ENCODE data around the gene LYRM7. TPM values are rescaled to one million over a fixed set of nuclear protein-coding genes. Genes with fewer than 3 reads are reported as not detected.

Gene LYRM7
- total and polyA plus RNA-seq, 2 experiments from 2014 or later = 6.1 to 9.5 TPM

- H3K4me2 ChIP-seq = no peak overlapping the region
- H3K27ac ChIP-seq = no peak overlapping the region
- H3K9me2 ChIP-seq (replicated peaks; ENCODE audit: insufficient read depth) = no peaks in the 10 kb centered on the region
- DNase-seq (ENCODE audit: low spot score) = no peak
- no peak overlapping the region for H2AFZ ChIP-seq
- H3K27me3 ChIP-seq = no peaks in the 10 kb centered on the region
- no peaks in the 10 kb centered on the region for H3K9me3 ChIP-seq (ENCODE audit: low read depth)
- TF ChIP-seq EZH2phosphoT487 (IDR thresholded peaks at IDR 0.05; ENCODE audit: low read depth, severe bottlenecking, unreplicated experiment) (no peak), CTCF (IDR thresholded peaks at IDR 0.05; ENCODE audit: poor library complexity) (no peak), EZH2 (IDR thresholded peaks at IDR 0.05; ENCODE audit: borderline replicate concordance) (no peak)
- no peaks in the 10 kb centered on the region for H3K4me1 ChIP-seq (ENCODE audit: insufficient read depth)
- H4K20me1 ChIP-seq (ENCODE audit: insufficient read depth, poor library complexity, severe bottlenecking) = no peaks in the 10 kb centered on the region
- H3K79me2 ChIP-seq = no peaks in the 10 kb centered on the region
- no peaks in the 10 kb centered on the region for H3K36me3 ChIP-seq (replicated peaks; ENCODE audit: insufficient read depth, low read depth)
- 89% methylated on average over 3 of the region's 3 CpGs for WGBS (ENCODE audit: low lambda C conversion rate, missing lambda C conversion rate)
- H3K4me3 ChIP-seq = no peak overlapping the region
Measured at GRCh38 chr5:131214609-131215227, 44.0 kb downstream of the LYRM7 start.

- Histone ChIP-seq H3K27me3 (no peaks in the 10 kb centered on the region), H3K9me2 (replicated peaks; ENCODE audit: insufficient read depth) (no peaks in the 10 kb centered on the region), H2AFZ (no peak overlapping the region), H3K36me3 (replicated peaks; ENCODE audit: insufficient read depth, low read depth) (no peaks in the 10 kb centered on the region), H3K4me2 (no peak overlapping the region), H3K4me3 (no peak overlapping the region), H3K4me1 (ENCODE audit: insufficient read depth) (no peaks in the 10 kb centered on the region), H3K9me3 (ENCODE audit: low read depth) (no peaks in the 10 kb centered on the region), H4K20me1 (ENCODE audit: insufficient read depth, poor library complexity, severe bottlenecking) (no peaks in the 10 kb centered on the region), H3K27ac (no peak overlapping the region), H3K79me2 (no peaks in the 10 kb centered on the region)
- 87% methylated on average over 4 of the region's 4 CpGs for WGBS (ENCODE audit: low lambda C conversion rate, missing lambda C conversion rate)
- TF ChIP-seq EZH2phosphoT487 (IDR thresholded peaks at IDR 0.05; ENCODE audit: low read depth, severe bottlenecking, unreplicated experiment) = no peak
- TF ChIP-seq CTCF (IDR thresholded peaks at IDR 0.05; ENCODE audit: poor library complexity) = no peak
- TF ChIP-seq EZH2 (IDR thresholded peaks at IDR 0.05; ENCODE audit: borderline replicate concordance) = no peak
- no peak for DNase-seq (ENCODE audit: low spot score)
Measured at GRCh38 chr5:131217791-131218190, 47.0 kb downstream of the LYRM7 start.

DNA sequence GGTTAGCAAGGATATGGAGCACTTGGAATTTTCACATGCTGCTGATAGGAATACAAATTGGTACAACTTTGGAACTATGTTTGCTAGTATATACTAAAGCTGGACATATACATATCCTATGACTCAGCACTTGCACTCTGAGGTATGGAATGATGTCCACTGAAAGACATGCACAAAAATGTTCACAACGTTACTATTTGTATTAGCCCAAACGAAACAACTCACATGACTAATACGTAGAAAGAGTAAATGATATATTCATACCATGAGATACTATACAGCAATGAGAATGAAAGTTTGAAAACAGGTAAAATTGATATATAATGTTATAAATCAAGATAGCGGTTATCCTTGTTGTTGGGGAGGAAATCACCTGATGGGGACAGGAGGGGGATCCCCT is 47.6 kb downstream of the LYRM7 start:
- no peaks in the 10 kb centered on the region for H3K79me2 ChIP-seq
- no peak overlapping the region for H3K27ac ChIP-seq
- H3K36me3 ChIP-seq (replicated peaks; ENCODE audit: insufficient read depth, low read depth) = no peaks in the 10 kb centered on the region
- DNase-seq (ENCODE audit: low spot score) = no peak
- TF ChIP-seq CTCF (IDR thresholded peaks at IDR 0.05; ENCODE audit: poor library complexity) (no peak), EZH2 (IDR thresholded peaks at IDR 0.05; ENCODE audit: borderline replicate concordance) (no peak), EZH2phosphoT487 (IDR thresholded peaks at IDR 0.05; ENCODE audit: low read depth, severe bottlenecking, unreplicated experiment) (no peak)
- no peaks in the 10 kb centered on the region for H3K9me2 ChIP-seq (replicated peaks; ENCODE audit: insufficient read depth)
- 67% methylated on average over 4 of the region's 4 CpGs for WGBS (ENCODE audit: low lambda C conversion rate, missing lambda C conversion rate)
- no peaks in the 10 kb centered on the region for H3K27me3 ChIP-seq
- H3K4me1 ChIP-seq (ENCODE audit: insufficient read depth) = no peaks in the 10 kb centered on the region
- no peak overlapping the region for H3K4me3 ChIP-seq
- no peaks in the 10 kb centered on the region for H3K9me3 ChIP-seq (ENCODE audit: low read depth)
- H4K20me1 ChIP-seq (ENCODE audit: insufficient read depth, poor library complexity, severe bottlenecking) = no peaks in the 10 kb centered on the region
- H3K4me2 ChIP-seq = no peak overlapping the region
- no peak overlapping the region for H2AFZ ChIP-seq
